ENCODE data around the gene MMEL1. TPM values are rescaled to one million over a fixed set of nuclear protein-coding genes. Genes with fewer than 3 reads are reported as not detected.

The MMEL1 gene
- polyA plus RNA-seq, 2 of the 4 experiments (the other 2 are of a cell fraction), result not detected

DNA sequence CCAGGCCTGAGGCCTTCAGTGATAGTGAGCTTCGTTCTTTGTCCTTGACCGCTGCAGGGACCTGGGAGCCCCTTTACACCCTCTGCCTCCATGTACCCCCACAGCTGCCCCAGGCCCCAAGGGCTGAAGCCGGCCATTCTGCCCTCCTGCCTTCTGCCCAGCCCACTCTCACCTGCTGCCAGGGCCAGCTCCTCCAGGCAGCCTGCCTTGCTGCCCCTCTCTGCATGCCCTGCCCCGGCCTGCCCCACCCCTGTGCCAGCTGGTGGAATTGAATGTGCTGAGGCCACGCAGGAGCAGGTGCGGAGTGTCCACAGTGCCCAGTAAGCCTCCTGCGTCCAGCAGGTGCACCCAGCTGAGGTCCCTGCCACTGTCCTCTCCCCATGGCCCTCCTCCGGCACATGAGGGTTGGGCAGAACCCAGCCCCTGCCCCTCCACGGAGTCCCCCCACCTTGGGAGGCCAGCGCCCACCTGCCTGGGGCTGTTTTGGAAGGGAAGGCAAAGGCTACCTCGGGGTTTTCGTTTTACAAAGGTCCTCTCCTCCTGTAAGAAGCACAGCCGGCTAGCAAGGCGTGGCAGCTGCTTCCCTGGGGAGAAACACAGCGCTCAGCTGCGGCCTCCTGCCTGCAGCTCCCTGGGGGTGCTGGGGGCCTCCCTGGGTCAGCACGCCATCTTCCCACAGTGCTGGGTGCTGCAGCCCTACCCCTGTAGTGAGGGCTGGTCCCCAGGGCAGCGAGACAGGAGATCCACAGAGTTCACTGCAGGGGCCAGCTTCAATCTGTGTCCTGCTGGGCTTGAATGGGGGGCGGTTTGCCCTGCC lies 21.0 kb downstream of the MMEL1 start:
- 100% methylated on average over 1 of the region's 19 CpGs for WGBS (ENCODE audit: missing lambda C conversion rate)
- Histone ChIP-seq H3K27ac (no peak overlapping the region), H3K4me2 (no peak overlapping the region), H3K9me3 (peaks cover 11% of the 10 kb centered on the region; the same call in 1 of the 3 replicates), H3K4me3 (no peak overlapping the region), H3K4me1 (no peaks in the 10 kb centered on the region)
- DNase-seq (ENCODE audit: low read depth in 1 of 2, low spot score in 1 of 2), result no peak
- ChIA-PET POLR2A (no interaction called here), CTCF (no interaction called here)
- ATAC-seq, result no peak
- FAIRE-seq, result no peak
- no peak for TF ChIP-seq MAZ (IDR thresholded peaks at IDR 0.05; ENCODE audit: borderline replicate concordance, low read depth, low read length)
- no peak for TF ChIP-seq TP53 (CRISPR knock-in tag; IDR thresholded peaks at IDR 0.05)
- TF ChIP-seq, protein P1, sequence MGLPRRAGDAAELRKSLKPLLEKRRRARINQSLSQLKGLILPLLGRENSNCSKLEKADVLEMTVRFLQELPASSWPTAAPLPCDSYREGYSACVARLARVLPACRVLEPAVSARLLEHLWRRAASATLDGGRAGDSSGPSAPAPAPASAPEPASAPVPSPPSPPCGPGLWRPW (IDR thresholded peaks at IDR 0.05), result no peak
- no peak for TF ChIP-seq EP300 (IDR thresholded peaks at IDR 0.05)
- TF ChIP-seq FOSL2 (IDR thresholded peaks at IDR 0.05), result no peak
- TF ChIP-seq FOSL2 (CRISPR knock-in tag; IDR thresholded peaks at IDR 0.05), result no peak
- no peak for TF ChIP-seq RCOR1 (IDR thresholded peaks at IDR 0.05; ENCODE audit: low read depth, low read length)
- no peak for TF ChIP-seq NR3C1 (IDR thresholded peaks at IDR 0.05)
- TF ChIP-seq ZC3H11A (IDR thresholded peaks at IDR 0.05), result no peak
- TF ChIP-seq, protein P2, sequence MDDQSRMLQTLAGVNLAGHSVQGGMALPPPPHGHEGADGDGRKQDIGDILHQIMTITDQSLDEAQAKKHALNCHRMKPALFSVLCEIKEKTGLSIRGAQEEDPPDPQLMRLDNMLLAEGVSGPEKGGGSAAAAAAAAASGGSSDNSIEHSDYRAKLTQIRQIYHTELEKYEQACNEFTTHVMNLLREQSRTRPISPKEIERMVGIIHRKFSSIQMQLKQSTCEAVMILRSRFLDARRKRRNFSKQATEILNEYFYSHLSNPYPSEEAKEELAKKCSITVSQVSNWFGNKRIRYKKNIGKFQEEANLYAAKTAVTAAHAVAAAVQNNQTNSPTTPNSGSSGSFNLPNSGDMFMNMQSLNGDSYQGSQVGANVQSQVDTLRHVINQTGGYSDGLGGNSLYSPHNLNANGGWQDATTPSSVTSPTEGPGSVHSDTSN (IDR thresholded peaks at IDR 0.05), result no peak
- TF ChIP-seq, protein P3, sequence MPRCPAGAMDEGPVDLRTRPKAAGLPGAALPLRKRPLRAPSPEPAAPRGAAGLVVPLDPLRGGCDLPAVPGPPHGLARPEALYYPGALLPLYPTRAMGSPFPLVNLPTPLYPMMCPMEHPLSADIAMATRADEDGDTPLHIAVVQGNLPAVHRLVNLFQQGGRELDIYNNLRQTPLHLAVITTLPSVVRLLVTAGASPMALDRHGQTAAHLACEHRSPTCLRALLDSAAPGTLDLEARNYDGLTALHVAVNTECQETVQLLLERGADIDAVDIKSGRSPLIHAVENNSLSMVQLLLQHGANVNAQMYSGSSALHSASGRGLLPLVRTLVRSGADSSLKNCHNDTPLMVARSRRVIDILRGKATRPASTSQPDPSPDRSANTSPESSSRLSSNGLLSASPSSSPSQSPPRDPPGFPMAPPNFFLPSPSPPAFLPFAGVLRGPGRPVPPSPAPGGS (IDR thresholded peaks at IDR 0.05), result no peak
- TF ChIP-seq, protein P4, sequence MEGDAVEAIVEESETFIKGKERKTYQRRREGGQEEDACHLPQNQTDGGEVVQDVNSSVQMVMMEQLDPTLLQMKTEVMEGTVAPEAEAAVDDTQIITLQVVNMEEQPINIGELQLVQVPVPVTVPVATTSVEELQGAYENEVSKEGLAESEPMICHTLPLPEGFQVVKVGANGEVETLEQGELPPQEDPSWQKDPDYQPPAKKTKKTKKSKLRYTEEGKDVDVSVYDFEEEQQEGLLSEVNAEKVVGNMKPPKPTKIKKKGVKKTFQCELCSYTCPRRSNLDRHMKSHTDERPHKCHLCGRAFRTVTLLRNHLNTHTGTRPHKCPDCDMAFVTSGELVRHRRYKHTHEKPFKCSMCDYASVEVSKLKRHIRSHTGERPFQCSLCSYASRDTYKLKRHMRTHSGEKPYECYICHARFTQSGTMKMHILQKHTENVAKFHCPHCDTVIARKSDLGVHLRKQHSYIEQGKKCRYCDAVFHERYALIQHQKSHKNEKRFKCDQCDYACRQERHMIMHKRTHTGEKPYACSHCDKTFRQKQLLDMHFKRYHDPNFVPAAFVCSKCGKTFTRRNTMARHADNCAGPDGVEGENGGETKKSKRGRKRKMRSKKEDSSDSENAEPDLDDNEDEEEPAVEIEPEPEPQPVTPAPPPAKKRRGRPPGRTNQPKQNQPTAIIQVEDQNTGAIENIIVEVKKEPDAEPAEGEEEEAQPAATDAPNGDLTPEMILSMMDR (IDR thresholded peaks at IDR 0.05), result no peak
- no peak for TF ChIP-seq NPAS2 (CRISPR knock-in tag; IDR thresholded peaks at IDR 0.05; ENCODE audit: borderline replicate concordance)
- no peak for TF ChIP-seq HOXB5 (CRISPR knock-in tag; IDR thresholded peaks at IDR 0.05)

DNA sequence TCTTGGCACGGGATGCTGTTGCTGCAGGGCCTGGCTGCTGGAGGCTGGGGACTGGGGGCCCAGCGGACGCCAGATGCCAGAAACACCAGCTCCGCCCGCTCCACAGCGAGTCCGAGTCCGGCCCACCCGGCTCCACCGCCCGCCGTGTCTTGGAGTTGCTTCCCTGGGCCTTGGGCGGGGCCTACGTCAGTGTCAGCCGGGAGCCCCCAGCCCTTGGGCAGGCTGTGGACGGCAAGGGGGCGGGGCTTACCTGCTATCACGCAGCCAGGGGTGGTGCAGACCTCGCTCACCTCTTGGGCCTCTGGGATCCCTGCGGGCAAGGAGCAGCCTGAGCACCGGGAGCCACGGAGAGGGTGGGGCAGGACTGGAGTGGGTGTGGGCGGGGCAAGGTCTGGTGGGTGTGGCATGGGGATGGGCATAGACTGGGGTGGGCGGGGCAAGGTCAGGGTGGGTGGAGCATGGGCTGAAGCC lies 21.8 kb downstream of the MMEL1 start:
- CTCF ChIA-PET, result no interaction called here
- ATAC-seq (peak; percentile 14 to 72; a peak in 3 of 6 replicates), FAIRE-seq (no peak), DNase-seq (ENCODE audit: low read depth in 1 of 2, low spot score in 1 of 2) (peak in 1 of 2 experiments; percentile 25)
- Histone ChIP-seq H3K4me3 (no peak overlapping the region), H3K4me2 (no peak overlapping the region), H3K9me3 (peaks cover 7% of the 10 kb centered on the region; the same call in 1 of the 3 replicates), H3K4me1 (no peaks in the 10 kb centered on the region), H3K27ac (no peak overlapping the region)
- POLR2A ChIA-PET, result no interaction called here
- 39% methylated on average over 6 of the region's 24 CpGs for WGBS (ENCODE audit: missing lambda C conversion rate)
- no peak for TF ChIP-seq MAFK (IDR thresholded peaks at IDR 0.05; ENCODE audit: partially characterized antibody)
- TF ChIP-seq KDM1A (IDR thresholded peaks at IDR 0.05; ENCODE audit: low read depth), result no peak
- no peak for TF ChIP-seq FOSL2 (IDR thresholded peaks at IDR 0.05)
- TF ChIP-seq FOSL2 (CRISPR knock-in tag; IDR thresholded peaks at IDR 0.05), result no peak
- TF ChIP-seq MAZ (IDR thresholded peaks at IDR 0.05; ENCODE audit: borderline replicate concordance, low read depth, low read length), result no peak
- TF ChIP-seq, protein P5, sequence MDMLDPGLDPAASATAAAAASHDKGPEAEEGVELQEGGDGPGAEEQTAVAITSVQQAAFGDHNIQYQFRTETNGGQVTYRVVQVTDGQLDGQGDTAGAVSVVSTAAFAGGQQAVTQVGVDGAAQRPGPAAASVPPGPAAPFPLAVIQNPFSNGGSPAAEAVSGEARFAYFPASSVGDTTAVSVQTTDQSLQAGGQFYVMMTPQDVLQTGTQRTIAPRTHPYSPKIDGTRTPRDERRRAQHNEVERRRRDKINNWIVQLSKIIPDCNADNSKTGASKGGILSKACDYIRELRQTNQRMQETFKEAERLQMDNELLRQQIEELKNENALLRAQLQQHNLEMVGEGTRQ (IDR thresholded peaks at IDR 0.05), result no peak
